ENCODE measurements around the gene ZNF490. TPM values are rescaled to one million over a fixed set of nuclear protein-coding genes. Genes with fewer than 3 reads are reported as not detected.

The ZNF490 gene
- total and polyA plus RNA-seq, 12 donors: 0.34 to 10.9 (median 5.8) TPM

DNA sequence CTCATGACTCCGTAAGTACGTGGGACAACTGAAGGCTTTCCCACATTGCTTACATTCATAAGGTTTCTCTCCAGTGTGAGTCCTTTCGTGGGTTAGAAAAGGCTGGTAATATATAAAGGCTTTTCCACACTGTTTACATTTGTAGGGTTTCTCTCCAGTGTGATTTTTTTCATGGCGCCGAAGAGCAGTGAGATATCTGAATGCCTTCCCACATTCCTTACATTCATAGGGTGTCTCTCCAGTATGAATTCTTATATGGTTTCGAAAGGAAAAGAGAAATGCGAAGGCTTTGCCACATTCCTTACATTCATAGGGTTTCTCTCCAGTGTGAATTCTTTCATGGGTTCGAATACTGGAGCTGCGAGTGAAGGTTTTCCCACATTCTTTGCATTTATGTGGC is 29.5 kb downstream of the ZNF490 start:
- H3K36me3 ChIP-seq (replicated peaks in 1 of 2): peaks cover 0 to 27% of the 10 kb centered on the region in 2 donors
- WGBS, 4 donors: 85 to 98% (median 96%) methylated on average over 9 of the region's 9 CpGs

GRCh38 chr19:12580180-12580694 is 30.4 kb downstream of the ZNF490 start:
- Histone ChIP-seq H3K36me3 (replicated peaks in 1 of 2) (peaks cover 0 to 27% of the 10 kb centered on the region in 2 donors), H3K9me3 (replicated peaks in 1 of 3) (peaks cover 0 to 14% (median 0%) of the 10 kb centered on the region in 3 donors), H3K27ac (no peak overlapping the region), H3K27me3 (no peaks in the 10 kb centered on the region), H3K4me3 (no peak overlapping the region), H3K4me1 (replicated peaks in 1 of 2) (no peaks in the 10 kb centered on the region)
- WGBS, 4 donors: 92 to 96% (median 95%) methylated on average over 11 of the region's 11 CpGs
- DNase-seq: no peak
- intact Hi-C loops (cut with DNase I): no loop called here
- no peak for TF ChIP-seq POLR2A (IDR thresholded peaks at IDR 0.05)
- no peak for TF ChIP-seq CTCF (IDR thresholded peaks at IDR 0.05)

More for the DNA sequence above, 29.5 kb downstream of the ZNF490 start:
- intact Hi-C loops (cut with DNase I): no loop called here
- Histone ChIP-seq H3K27me3 (no peaks in the 10 kb centered on the region), H3K27ac (no peak overlapping the region), H3K9me3 (replicated peaks in 1 of 3) (peaks cover 0 to 14% (median 0%) of the 10 kb centered on the region in 3 donors), H3K4me3 (no peak overlapping the region), H3K4me1 (replicated peaks in 1 of 2) (no peaks in the 10 kb centered on the region)
- TF ChIP-seq POLR2A (IDR thresholded peaks at IDR 0.05) (no peak), CTCF (IDR thresholded peaks at IDR 0.05) (no peak)
- DNase-seq: no peak

DNA sequence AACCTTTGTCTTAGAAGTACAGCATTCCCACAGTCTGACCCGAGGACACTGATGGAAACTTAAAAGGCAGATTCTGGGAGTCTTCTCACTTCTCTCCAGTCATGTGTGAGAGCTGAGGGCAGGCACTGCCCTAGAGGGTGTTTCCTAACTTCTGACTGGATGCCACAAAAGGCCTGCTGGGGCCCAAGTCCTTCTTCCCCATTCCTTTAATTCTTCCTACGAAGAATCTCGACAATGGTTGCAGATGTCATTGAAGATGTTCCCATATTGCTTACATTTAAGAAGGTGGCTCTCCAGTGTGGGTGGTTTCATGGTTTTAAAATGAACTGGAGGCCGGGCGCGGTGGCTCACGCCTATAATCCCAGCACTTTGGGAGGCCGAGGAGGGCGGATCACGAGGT is 32.0 kb downstream of the ZNF490 start:
- H3K27me3 ChIP-seq: no peaks in the 10 kb centered on the region
- no peak overlapping the region for H3K4me3 ChIP-seq
- no peaks in the 10 kb centered on the region for H3K4me1 ChIP-seq (replicated peaks in 1 of 2)
- peaks cover 0 to 14% (median 0%) of the 10 kb centered on the region in 3 donors for H3K9me3 ChIP-seq (replicated peaks in 1 of 3)
- DNase-seq: no peak
- H3K36me3 ChIP-seq (replicated peaks in 1 of 2): peaks cover 0 to 27% of the 10 kb centered on the region in 2 donors
- intact Hi-C loops (cut with DNase I): no loop called here
- TF ChIP-seq POLR2A (IDR thresholded peaks at IDR 0.05) (no peak), CTCF (IDR thresholded peaks at IDR 0.05) (no peak)
- no peak overlapping the region for H3K27ac ChIP-seq
- WGBS, 4 donors: 95 to 97% (median 97%) methylated on average over 10 of the region's 10 CpGs

DNA sequence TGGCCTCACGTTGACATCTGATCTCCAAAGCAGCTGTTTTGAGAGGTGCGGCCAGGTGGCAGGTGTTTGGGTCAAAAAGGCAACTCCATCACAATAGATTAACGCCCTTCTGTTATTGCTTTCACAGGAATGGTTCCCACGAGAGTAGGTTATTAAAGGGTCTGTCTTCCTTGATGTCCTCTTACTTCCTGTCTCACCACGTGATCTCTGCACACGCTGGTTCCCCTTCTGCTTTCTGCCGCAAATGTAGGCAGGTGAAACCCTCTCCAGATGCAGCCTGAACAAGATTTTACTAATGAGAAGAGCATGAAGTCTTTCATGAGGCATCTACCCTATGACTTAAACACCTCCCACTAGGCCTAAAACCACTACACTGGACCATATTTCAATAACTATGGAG is 36.6 kb downstream of the ZNF490 start:
- H3K36me3 ChIP-seq (replicated peaks in 1 of 2): no peaks in the 10 kb centered on the region
- no peak overlapping the region for H3K4me3 ChIP-seq
- H3K27ac ChIP-seq: no peak overlapping the region
- intact Hi-C loops (cut with DNase I): no loop called here
- H3K9me3 ChIP-seq (replicated peaks in 1 of 3): no peaks in the 10 kb centered on the region
- no peak for DNase-seq
- H3K4me1 ChIP-seq (replicated peaks in 1 of 2): no peaks in the 10 kb centered on the region
- 64 to 69% (median 66%) methylated on average over 7 of the region's 7 CpGs for WGBS, 4 donors
- TF ChIP-seq CTCF (IDR thresholded peaks at IDR 0.05) (no peak), POLR2A (IDR thresholded peaks at IDR 0.05) (no peak)
- no peaks in the 10 kb centered on the region for H3K27me3 ChIP-seq

All from adrenal gland (tissue), 12 donors.